NAMALWA (cell line): Measurements from ENCODE around the gene AREL1.
"Not testable (repeated sequence)": the region's sequence is repeated elsewhere in the genome, so short reads cannot be mapped to it uniquely, and the experiment has no call there.

Source experiments
- DNase-seq: peaks from one replicate; pipeline ENCODE4 v3.0.0-alpha.2; 2015; ENCODE audit warnings: low spot score

Gene AREL1

GRCh38 chr14:74712499-74713394 is at the start of gene AREL1, which contains the start of gene FCF1:
TSS of gene AREL1 (minus strand) at chr14:74713080. CDS start at chr14:74685615, 27,465 bp downstream.
TSS of gene FCF1 (plus strand) at chr14:74713144. CDS start at chr14:74713198, 54 bp downstream.
- DNase-seq: peak; percentile 89

GRCh38 chr14:74758505-74758904 is 45.6 kb upstream of the AREL1 start:
- not testable (repeated sequence) for DNase-seq

- no peak for DNase-seq
These were observed 43.4 kb upstream of the AREL1 start for GRCh38 chr14:74756326-74756725.

GRCh38 chr14:74754899-74755298 is 42.0 kb upstream of the AREL1 start:
- no peak for DNase-seq

GRCh38 chr14:74754157-74754556 is 41.3 kb upstream of the AREL1 start:
- no peak for DNase-seq

- no peak for DNase-seq
These were observed 34.4 kb upstream of the AREL1 start for GRCh38 chr14:74747237-74747636.

GRCh38 chr14:74739293-74740030 is 26.6 kb upstream of the AREL1 start:
- DNase-seq: no peak

- DNase-seq: no peak
These were observed 25.0 kb upstream of the AREL1 start for GRCh38 chr14:74737753-74738325.

- no peak for DNase-seq
These were observed 22.2 kb upstream of the AREL1 start for GRCh38 chr14:74735125-74735524.

GRCh38 chr14:74733221-74733620 is 20.3 kb upstream of the AREL1 start:
- no peak for DNase-seq

- no peak for DNase-seq
These were observed 19.5 kb upstream of the AREL1 start for GRCh38 chr14:74732387-74732786.

GRCh38 chr14:74723134-74723533 is 10.3 kb upstream of the AREL1 start:
- DNase-seq: no peak

- DNase-seq: no peak
These were observed 7.6 kb upstream of the AREL1 start for GRCh38 chr14:74720526-74720925.

- no peak for DNase-seq
These were observed 485 bp upstream of the AREL1 start for GRCh38 chr14:74713395-74713735.

- no peak for DNase-seq
These were observed 1.2 kb downstream of the AREL1 start for GRCh38 chr14:74711651-74712050.

GRCh38 chr14:74710480-74710879 is 2.4 kb downstream of the AREL1 start:
- DNase-seq: no peak

GRCh38 chr14:74705613-74706500 is 7.0 kb downstream of the AREL1 start:
- DNase-seq: no peak

GRCh38 chr14:74704656-74705055 is 8.2 kb downstream of the AREL1 start:
- no peak for DNase-seq

- DNase-seq: no peak
These were observed 9.8 kb downstream of the AREL1 start for GRCh38 chr14:74703043-74703442.

GRCh38 chr14:74702293-74702692 is 10.6 kb downstream of the AREL1 start:
- no peak for DNase-seq

- DNase-seq: no peak
These were observed 14.4 kb downstream of the AREL1 start for GRCh38 chr14:74698465-74698864.

GRCh38 chr14:74697976-74698375 is 14.9 kb downstream of the AREL1 start:
- no peak for DNase-seq
